B cell (primary cell): Measurements from ENCODE around the gene KIF17. TPM values are rescaled to one million over a fixed set of nuclear protein-coding genes. Genes with fewer than 3 reads are reported as not detected.
"Not testable (repeated sequence)": the region's sequence is repeated elsewhere in the genome, so short reads cannot be mapped to it uniquely, and the experiment has no call there.

Experiments used
- ATAC-seq: fragments of 200-7000 bp; cut with Tn5 transposase; one replicate; pipeline ENCODE4 v1.10.0; 2021; ENCODE audit warnings: low read depth, mild to moderate bottlenecking, moderate number of reproducible peaks, moderate library complexity
- CTCF ChIA-PET: fragments of 350-600 bp; sonication (Branson Sonifier 250); formaldehyde crosslinking; loops from one replicate; lab custom pipeline; 2021; ENCODE audit warnings: antibody characterized with exemption, inconsistent platforms; lab: Charles Lee
- POLR2A ChIA-PET: fragments of 350-600 bp; sonication (Branson Sonifier 250); formaldehyde crosslinking; loops from one replicate; lab custom pipeline; 2021; ENCODE audit warnings: antibody characterized with exemption; lab: Charles Lee
- DNase-seq: peaks from one replicate; pipeline ENCODE4 v3.0.0; 2013
- H2AFZ ChIP-seq: 2 replicates; pipeline ENCODE4 v1.6.1; 2012; ENCODE audit warnings: mild to moderate bottlenecking, low read depth, low read length; ENCODE audit not compliant: insufficient read depth, poor library complexity, severe bottlenecking
- H3K27ac ChIP-seq, 2 donors: 1 replicate in 1 of 2; 2 replicates in 1 of 2; pipeline ENCODE4 v1.5.1; 2012 to 2013; ENCODE audit warnings: low read length in 2 of 2, mild to moderate bottlenecking in 2 of 2, moderate library complexity in 1 of 2
- H3K27me3 ChIP-seq, 4 experiments: fragments of 200-600 bp in 1 of 4; sonication (generic) in 1 of 4; replicated peaks in 1 of 4; 1 replicate in 2 of 4; 2 replicates in 2 of 4; pipeline versions ENCODE4 v1.6.1 to v1.7.0; 2013 to 2016; ENCODE audit warnings: low read length in 3 of 4, mild to moderate bottlenecking in 2 of 4, mixed read lengths in 1 of 4, moderate library complexity in 1 of 4; ENCODE audit not compliant: insufficient read depth in 4 of 4, control insufficient read depth in 3 of 4; ENCODE audit errors: control extremely low read depth in 1 of 4
- H3K36me3 ChIP-seq, 2 experiments: replicated peaks in 1 of 2; 1 replicate in 1 of 2; 2 replicates in 1 of 2; pipeline versions ENCODE4 v1.6.1 to v1.7.1; 2013; ENCODE audit warnings: low read length in 1 of 2; ENCODE audit not compliant: insufficient read depth in 2 of 2, control insufficient read depth in 1 of 2; ENCODE audit errors: control extremely low read depth in 1 of 2, extremely low read depth in 1 of 2
- H3K4me1 ChIP-seq, 2 donors: fragments of 200-600 bp in 1 of 2; sonication (generic) in 1 of 2; 1 replicate in 1 of 2; 2 replicates in 1 of 2; pipeline versions ENCODE4 v1.5.1 to v1.6.1; 2013 to 2017; ENCODE audit warnings: low read length in 2 of 2; ENCODE audit not compliant: control insufficient read depth in 2 of 2, insufficient read depth in 2 of 2
- H3K4me2 ChIP-seq: replicated peaks from 2 replicates; pipeline ENCODE3; 2012; ENCODE audit warnings: mild to moderate bottlenecking, low read depth, low read length; ENCODE audit not compliant: poor library complexity, severe bottlenecking
- H3K4me3 ChIP-seq, 5 experiments: fragments of 200-600 bp in 1 of 5; sonication (generic) in 1 of 5; 1 replicate in 3 of 5; 2 replicates in 2 of 5; pipeline versions ENCODE4 v1.5.1 to v1.7.0; 2011 to 2016; ENCODE audit warnings: low read length in 4 of 5, mild to moderate bottlenecking in 4 of 5, low read depth in 2 of 5, control low read depth in 1 of 5, moderate library complexity in 1 of 5; ENCODE audit not compliant: insufficient read depth in 1 of 5; ENCODE audit errors: control extremely low read depth in 1 of 5, extremely low read depth in 1 of 5
- H3K79me2 ChIP-seq: fragments of 200-600 bp; sonication (generic); one replicate; pipeline ENCODE4 v1.6.0; 2016; ENCODE audit warnings: low read length; ENCODE audit not compliant: control insufficient read depth, insufficient read depth
- H3K9ac ChIP-seq: fragments of 200-600 bp; sonication (generic); 2 replicates; pipeline ENCODE4 v1.6.1; 2017; ENCODE audit warnings: mild to moderate bottlenecking, low read length, moderate library complexity
- H3K9me3 ChIP-seq, 3 donors: one replicate each; pipeline versions ENCODE4 v1.6.1 to v1.7.1; 2013; ENCODE audit warnings: low read length in 2 of 3; ENCODE audit not compliant: control insufficient read depth in 2 of 3, insufficient read depth in 1 of 3; ENCODE audit errors: control extremely low read depth in 1 of 3
- H4K20me1 ChIP-seq: 2 replicates; pipeline ENCODE4 v1.6.0; 2012; ENCODE audit warnings: mild to moderate bottlenecking, low read length; ENCODE audit not compliant: insufficient read depth, control insufficient read depth, poor library complexity, severe bottlenecking
- H3K27ac Mint-ChIP-seq: one replicate; pipeline ENCODE4 v1.8.0; 2021; ENCODE audit warnings: mixed read lengths
- H3K27me3 Mint-ChIP-seq: one replicate; pipeline ENCODE4 v1.8.0; 2021; ENCODE audit warnings: mixed read lengths
- H3K4me1 Mint-ChIP-seq: one replicate; pipeline ENCODE4 v1.8.0; 2021; ENCODE audit warnings: mixed read lengths
- H3K4me3 Mint-ChIP-seq: one replicate; pipeline ENCODE4 v1.8.0; 2021; ENCODE audit warnings: mixed read lengths
- H3K9me3 Mint-ChIP-seq: one replicate; pipeline ENCODE4 v1.8.0; 2022; ENCODE audit warnings: mixed read lengths; ENCODE audit not compliant: insufficient read depth
- CTCF ChIP-seq: fragments of 200-600 bp; IDR thresholded peaks from one replicate; pipeline ENCODE4 v1.8.0; 2022; ENCODE audit warnings: antibody characterized with exemption, mild to moderate bottlenecking
- EZH2 ChIP-seq: IDR thresholded peaks from 2 replicates; pipeline ENCODE4 v1.6.1; 2012; ENCODE audit warnings: borderline replicate concordance, low read depth, mild to moderate bottlenecking, moderate library complexity, low read length; ENCODE audit not compliant: insufficient read depth, poor library complexity, severe bottlenecking
- WGBS: methylation state at CpG from one replicate; pipeline ENCODE4 v1.1.5; 2013; ENCODE audit warnings: missing lambda C conversion rate; ENCODE audit not compliant: insufficient coverage; 5-methylcytosine and 5-hydroxymethylcytosine counted together
- intact Hi-C: fragments of 100-400 bp; cut with micrococcal nuclease; formaldehyde crosslinking; loops from one replicate; pipeline ENCODE4 v1.10.0; 2022
- polyA plus RNA-seq: library from polyadenylated mRNA; depleted of rRNA; stranded (reverse); fragments of >200 nt; gene quantifications from 2 replicates; pipeline ENCODE4 v1.2.3, GENCODE V29; 2012
- total RNA-seq, 2 donors: library from RNA; stranded (reverse); fragments of 120-200 nt in 1 of 2; gene quantifications; 1 replicate in 1 of 2; 2 replicates in 1 of 2; pipeline versions ENCODE4 v1.2.3 to v1.2.4, GENCODE V29; 2013 to 2022

Gene KIF17
- total and polyA plus RNA-seq, 2 donors (not counting 1 experiment from before 2014, with no cell fraction given) = not detected

- CTCF ChIA-PET = no interaction called here
- no peak overlapping the region for H3K4me3 Mint-ChIP-seq
- H4K20me1 ChIP-seq = no peaks in the 10 kb centered on the region
- ATAC-seq (no peak), DNase-seq (no peak)
- H3K36me3 ChIP-seq = no peaks in the 10 kb centered on the region
- H3K27ac Mint-ChIP-seq = no peak overlapping the region
- peaks cover 0 to 4% (median 0%) of the 10 kb centered on the region in 4 experiments for H3K27me3 ChIP-seq
- no peak overlapping the region for H3K4me2 ChIP-seq
- H3K27ac ChIP-seq = no peak overlapping the region
- H3K9ac ChIP-seq = no peak overlapping the region
- intact Hi-C loops = no loop called here
- peaks cover 11% of the 10 kb centered on the region for H3K27me3 Mint-ChIP-seq
- TF ChIP-seq EZH2 (no peak), CTCF (no peak)
- H3K4me3 ChIP-seq = no peak overlapping the region
- peaks cover 6% of the 10 kb centered on the region for H3K9me3 Mint-ChIP-seq
- H2AFZ ChIP-seq = no peak overlapping the region
- peaks cover 11% of the 10 kb centered on the region for H3K4me1 Mint-ChIP-seq
- POLR2A ChIA-PET = no interaction called here
- WGBS = 100% methylated on average over 1 of the region's 5 CpGs
- peaks cover 18 to 28% of the 10 kb centered on the region in 2 donors for H3K4me1 ChIP-seq
- H3K9me3 ChIP-seq = peaks cover 0 to 13% (median 3%) of the 10 kb centered on the region in 3 donors
- H3K79me2 ChIP-seq = no peaks in the 10 kb centered on the region
Observed at GRCh38 chr1:20680269-20680668, 37.5 kb downstream of the KIF17 start.

GRCh38 chr1:20678599-20678998 lies 39.2 kb downstream of the KIF17 start:
- CTCF ChIA-PET = interaction anchor here (0.7 kb wide), 1 partner anchor 18 kb away, joined by 3 read pairs; no protein-coding TSS in a partner anchor
- 30% methylated on average over 4 of the region's 6 CpGs for WGBS
- Histone ChIP-seq H3K36me3 (no peaks in the 10 kb centered on the region), H3K27ac (no peak overlapping the region), H3K27me3 (peaks cover 0 to under 1% (median 0%) of the 10 kb centered on the region in 4 experiments), H2AFZ (no peak overlapping the region), H3K4me3 (peak overlapping the region in 2 of 5 experiments; percentile 9 to 23), H4K20me1 (no peaks in the 10 kb centered on the region), H3K4me1 (peaks cover 18 to 28% of the 10 kb centered on the region in 2 donors), H3K9me3 (peaks cover 0 to 13% (median 3%) of the 10 kb centered on the region in 3 donors), H3K79me2 (no peaks in the 10 kb centered on the region), H3K9ac (peak overlapping the region; percentile 14), H3K4me2 (peak overlapping the region; percentile 49)
- TF ChIP-seq EZH2 = no peak
- TF ChIP-seq CTCF = no peak
- peak; percentile 31 for ATAC-seq
- DNase-seq = peak; percentile 51
- Mint-ChIP-seq H3K27me3 (peaks cover 4% of the 10 kb centered on the region), H3K4me1 (peaks cover 11% of the 10 kb centered on the region), H3K9me3 (peaks cover 6% of the 10 kb centered on the region), H3K4me3 (peak overlapping the region; percentile 72), H3K27ac (peak overlapping the region; percentile 27)
- intact Hi-C loops = no loop called here
- POLR2A ChIA-PET = no interaction called here

GRCh38 chr1:20673626-20674025 lies 44.2 kb downstream of the KIF17 start:
- H2AFZ ChIP-seq, DNase-seq, H4K20me1 ChIP-seq, H3K4me3 ChIP-seq, H3K9ac ChIP-seq, H3K9me3 Mint-ChIP-seq, intact Hi-C loops, CTCF ChIA-PET, H3K36me3 ChIP-seq, H3K4me3 Mint-ChIP-seq, H3K27me3 ChIP-seq, H3K4me1 ChIP-seq, H3K79me2 ChIP-seq, H3K4me2 ChIP-seq, H3K27ac ChIP-seq, POLR2A ChIA-PET, H3K4me1 Mint-ChIP-seq, H3K27ac Mint-ChIP-seq, ATAC-seq, H3K27me3 Mint-ChIP-seq: not testable (repeated sequence)
- peaks cover 0 to 13% (median 3%) of the 10 kb centered on the region in 3 donors for H3K9me3 ChIP-seq
- 69% methylated on average over 6 of the region's 11 CpGs for WGBS
